Renal cortical epithelial cell (primary cell): Measurements from ENCODE around the gene OR6B3. TPM values are rescaled to one million over a fixed set of nuclear protein-coding genes. Genes with fewer than 3 reads are reported as not detected.
"Not testable (repeated sequence)": the region's sequence is repeated elsewhere in the genome, so short reads cannot be mapped to it uniquely, and the experiment has no call there.

Source experiments
- DNase-seq: peaks from one replicate; pipeline ENCODE4 v3.0.0-alpha.2; 2011; ENCODE audit warnings: low read depth
- total RNA-seq: library from RNA; depleted of rRNA; stranded (reverse); fragments of >200 nt; gene quantifications from 2 replicates; pipeline ENCODE4 v1.2.3, GENCODE V29; 2014

Gene OR6B3
- total RNA-seq = not detected in 2 replicates

DNA sequence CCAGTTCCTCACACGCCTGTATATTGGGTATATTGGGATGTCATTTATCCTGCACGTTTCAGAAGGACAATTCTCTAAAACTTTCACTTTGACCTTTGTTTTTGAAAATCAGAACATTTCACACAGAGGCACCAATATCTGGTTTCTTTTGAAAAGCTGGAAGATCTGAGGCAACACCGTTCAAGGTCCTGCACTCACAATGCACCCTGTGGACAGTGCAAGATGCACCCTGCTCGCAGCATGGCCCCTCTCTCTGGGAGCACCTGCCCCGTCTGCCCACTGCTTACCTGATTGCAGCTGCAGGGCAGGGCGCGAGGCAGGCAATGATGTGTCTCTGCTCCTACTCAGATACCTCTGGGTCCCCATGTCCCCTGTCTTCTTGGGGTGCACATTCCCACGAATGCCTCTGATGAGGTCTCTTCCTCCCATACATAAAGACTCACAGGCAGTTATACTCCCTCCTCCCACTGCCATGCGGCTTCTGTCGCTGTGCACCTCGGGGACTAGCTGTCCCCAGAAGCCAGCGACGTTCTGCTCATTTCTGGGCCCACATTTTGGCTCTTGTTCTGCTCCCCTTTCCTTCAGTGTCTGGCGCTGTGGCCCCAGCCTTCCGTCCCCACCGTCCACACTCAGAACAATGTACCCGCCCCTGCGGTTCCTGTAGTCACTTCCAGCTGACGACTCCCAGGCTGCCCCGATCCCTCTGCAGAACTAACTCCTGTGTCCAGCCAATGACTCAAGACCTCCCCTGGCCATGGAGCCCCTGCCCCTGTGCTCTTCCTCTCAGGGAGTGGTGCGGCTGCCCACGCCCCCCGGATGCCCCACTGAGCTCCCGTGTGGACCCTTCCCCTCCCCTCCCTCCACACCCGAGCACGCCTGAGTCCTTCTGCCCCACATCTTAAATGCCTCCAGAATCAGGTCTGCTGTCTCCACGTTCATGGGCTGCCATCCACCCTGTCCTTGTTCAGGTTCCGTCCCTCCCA lies at the start of gene OR6B3:
Gene OR6B3, minus strand, starts transcription at position 349 of the 983 bp plus-strand sequence.
- DNase-seq = no peak

DNA sequence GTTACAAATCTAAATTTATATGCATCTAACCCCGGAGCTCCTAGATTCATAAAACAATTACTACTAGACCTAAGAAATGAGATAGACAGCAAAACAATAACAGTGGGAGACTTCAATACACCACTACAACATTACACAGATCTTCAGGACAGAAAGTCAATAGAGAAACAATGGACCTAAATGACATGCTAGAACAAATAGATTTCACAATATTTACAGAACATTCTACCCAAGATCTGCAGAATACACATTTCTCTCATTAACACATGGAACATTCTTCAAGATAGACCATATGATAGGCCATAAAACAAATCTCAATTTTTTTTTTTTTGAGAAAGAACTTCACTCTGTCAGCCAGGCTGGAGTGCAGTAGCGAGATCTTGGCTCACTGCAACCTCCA lies 45.0 kb upstream of the OR6B3 start:
- no peak for DNase-seq

DNA sequence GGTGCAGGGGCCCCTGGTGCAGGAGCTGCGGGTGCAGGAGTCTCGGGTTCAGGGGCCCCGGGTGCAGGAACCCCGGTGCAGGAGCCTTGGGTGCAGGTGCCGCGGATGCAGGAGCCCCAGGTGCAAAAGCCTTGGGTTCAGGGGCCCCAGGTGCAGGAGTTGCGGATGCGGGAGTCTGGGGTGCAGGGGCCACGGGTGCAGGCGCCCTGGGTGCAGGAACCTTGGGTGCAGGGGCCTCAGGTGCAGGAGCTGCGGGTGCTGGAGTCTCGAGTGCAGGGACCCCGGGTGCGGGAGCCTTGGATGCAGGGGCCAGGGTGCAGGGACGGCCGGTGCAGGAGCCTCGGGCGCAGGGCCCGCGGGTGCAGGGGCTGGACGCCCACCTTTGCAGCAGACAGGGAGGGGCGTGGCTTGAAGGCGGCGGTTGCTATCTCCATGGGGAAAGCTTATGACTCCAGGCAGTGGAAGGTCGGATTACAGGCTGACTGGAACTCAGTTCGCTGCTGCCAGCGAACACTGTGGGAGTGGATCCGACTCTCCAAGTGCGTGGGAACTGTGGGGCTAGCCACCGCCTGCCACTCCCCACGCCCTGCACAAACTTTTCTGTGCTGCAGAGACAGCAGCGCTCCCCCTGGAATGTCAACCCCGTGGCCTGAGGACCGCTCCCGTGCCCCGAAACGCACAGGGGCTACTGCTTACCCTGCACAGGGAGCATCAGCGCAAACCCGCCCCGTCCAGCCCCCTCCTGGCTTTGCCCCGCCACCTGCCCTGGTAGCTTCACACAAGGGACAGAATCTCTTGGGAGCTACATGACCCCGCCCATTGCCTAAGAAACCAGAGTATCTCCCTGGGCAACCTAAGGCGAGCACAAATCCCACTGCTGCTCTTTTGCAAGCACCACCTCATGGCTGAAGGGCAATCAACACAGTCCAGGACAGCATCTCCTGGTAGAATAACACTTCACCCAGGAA lies 42.5 kb upstream of the OR6B3 start:
- no peak for DNase-seq

DNA sequence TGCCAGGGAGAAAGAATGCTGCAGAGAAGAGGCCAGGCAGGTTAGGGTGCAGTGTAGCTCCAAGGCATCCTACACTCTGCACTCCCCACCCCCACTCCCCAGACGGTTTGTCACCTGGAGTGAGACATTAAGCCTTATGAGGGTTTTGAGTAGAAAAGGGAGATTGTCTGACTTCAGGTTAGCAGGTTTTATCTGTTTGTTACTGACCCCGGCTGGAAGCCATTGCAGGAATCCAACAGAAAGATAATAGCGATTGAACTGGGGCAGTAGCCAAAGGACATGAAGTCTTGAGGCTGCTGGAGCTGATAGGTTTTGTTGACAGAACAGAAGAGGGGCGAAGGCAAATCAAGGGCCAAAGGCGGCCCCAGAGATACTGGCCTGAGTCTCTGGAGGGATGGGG lies 36.0 kb upstream of the OR6B3 start:
- no peak for DNase-seq

DNA sequence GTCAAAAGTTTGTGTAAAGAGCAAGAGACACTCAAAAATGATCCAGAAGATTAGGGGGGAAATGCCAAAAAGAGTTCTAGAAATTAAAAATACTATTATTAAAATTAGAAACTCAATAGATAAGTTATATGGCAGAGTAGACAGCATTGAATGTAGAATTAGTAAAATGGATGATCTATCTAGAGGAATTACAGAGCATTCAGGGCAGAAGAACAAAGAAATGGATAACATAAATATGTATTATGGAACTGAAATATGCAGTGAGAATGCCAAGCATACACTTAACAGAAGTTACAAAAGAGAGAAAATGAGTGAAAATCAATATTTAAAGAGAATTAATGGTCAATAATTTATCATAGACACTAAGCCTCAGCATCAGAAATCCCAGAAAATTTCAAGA lies 33.2 kb upstream of the OR6B3 start:
- no peak for DNase-seq

DNA sequence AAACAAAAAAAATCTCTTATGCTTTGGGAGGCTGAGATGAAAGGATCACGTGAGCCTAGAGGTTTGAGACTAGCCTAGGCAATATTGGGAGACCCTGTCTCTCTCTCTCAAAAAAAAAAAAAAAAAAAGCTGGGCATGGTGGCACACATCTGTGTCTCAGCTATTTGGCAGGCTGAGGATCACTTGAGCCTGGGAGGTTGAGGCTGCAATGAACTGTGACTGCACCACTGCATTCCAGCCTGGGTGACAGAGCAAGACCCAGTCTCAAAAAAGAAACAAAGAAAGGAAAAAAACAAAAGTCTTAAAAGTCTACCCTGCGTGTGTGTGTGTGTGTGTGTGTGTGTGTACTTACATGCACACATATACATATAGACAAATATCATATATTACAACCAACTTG lies 25.3 kb upstream of the OR6B3 start:
- no peak for DNase-seq

DNA sequence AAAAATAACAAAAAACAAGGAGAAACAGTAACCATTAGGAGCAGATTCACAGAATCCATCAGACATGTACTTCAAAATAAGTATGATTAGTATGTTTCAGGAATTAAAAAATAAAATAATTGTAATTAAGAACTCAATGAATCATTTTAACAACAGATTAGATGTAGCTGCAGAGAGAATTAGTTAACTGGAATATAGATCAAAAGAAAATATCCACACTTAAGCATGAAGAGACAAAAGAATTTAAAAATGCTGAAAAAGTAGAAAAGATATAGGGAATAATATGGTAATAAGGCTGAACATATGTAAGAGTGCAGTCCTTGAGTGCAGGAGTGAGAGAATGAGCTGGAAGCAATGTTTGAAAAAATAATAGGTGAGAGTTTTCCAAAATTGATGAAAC lies 24.1 kb upstream of the OR6B3 start:
- DNase-seq = no peak

DNA sequence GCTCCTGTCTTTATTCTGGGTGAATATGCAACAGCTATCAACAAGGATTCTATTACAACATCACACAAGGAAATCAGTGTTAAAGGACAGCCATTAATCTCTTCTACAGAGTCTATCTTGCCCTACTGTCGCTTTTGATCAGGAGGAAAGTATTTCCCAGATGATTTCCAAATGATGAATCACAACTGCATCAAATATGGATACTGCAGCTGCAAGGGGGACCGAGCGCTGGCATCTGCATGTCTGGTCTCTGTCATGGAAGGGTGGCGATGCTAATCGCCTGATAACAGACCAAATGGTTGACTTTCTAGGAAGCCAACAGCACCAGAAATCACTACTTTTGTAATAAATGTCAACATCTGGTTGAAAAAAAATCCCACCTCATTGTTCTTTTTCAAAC lies 21.2 kb upstream of the OR6B3 start:
- no peak for DNase-seq

DNA sequence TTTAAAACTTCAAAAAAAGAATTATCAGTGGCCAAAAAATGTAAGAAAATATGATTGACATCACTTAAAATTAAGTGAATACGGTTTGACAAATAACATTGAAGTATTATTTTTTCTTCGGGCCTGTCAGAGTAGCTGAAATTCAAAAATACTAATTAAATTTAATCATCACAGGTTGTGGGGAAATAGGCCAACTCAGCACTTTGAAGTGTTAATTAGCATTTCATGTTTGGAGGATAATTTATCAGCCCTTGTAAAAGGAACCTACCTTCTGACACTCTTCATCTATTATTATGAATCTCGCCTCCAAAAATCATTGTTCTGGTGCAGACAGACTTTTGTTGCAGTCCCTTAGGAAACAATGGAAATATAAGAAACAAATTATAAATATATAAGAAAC lies 17.6 kb upstream of the OR6B3 start:
- DNase-seq = no peak

DNA sequence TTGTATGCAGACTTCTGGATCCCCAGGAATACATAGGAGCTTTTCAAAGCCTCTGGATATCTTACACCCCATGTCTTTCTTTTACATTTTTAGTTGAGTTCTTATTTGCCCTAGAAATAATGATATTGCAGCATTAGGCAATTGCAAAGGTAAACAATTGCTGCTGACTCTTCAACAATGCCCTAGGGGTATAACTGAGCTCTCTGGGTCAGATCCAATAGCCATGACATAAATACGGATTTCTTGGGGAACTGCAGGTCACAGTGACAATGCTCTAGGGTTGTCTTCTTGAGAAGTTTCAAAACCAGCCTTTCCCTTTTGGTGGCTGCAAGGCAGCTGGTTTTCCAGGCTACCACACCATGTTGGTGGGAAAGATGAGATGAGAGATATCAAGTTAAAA lies 16.5 kb upstream of the OR6B3 start:
- DNase-seq = peak; percentile 6

DNA sequence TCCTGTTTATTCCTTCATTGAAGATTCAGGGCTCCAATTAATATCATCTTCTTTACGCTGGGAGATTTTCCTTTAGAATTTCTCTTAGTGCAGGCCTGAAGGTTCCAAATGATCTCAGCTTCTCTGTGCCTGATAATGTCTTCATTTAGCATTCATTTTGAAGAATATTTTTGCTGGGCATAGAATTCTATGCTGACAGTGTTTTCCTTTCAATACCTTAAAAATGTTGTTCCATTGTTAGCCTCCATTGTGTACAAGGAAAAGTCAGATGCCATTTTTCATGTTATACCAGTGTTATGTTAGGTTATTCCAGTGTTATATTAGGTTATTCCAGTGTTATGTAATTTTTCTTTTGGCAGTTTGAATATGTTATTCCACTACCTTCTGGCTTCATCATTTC lies 14.9 kb upstream of the OR6B3 start:
- no peak for DNase-seq

DNA sequence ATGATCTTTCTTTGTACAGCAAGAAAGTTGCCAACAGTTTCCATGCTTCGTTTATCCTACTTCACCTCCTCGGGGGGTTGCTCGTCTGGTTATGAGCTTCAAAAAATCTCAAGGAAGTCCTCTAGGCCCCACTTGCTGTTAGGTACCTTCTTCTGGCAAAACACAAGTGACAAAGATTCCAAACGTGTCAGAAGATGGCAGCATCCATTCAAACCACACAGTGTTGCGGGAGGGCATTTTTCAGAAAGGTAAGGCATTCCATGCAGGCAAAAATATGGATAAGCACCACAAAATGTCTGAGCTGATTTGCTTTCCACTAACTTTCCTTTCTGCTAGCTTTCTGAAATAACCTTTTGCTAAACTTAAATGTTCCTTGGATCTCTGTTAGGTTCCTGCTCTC lies 13.2 kb upstream of the OR6B3 start:
- no peak for DNase-seq

DNA sequence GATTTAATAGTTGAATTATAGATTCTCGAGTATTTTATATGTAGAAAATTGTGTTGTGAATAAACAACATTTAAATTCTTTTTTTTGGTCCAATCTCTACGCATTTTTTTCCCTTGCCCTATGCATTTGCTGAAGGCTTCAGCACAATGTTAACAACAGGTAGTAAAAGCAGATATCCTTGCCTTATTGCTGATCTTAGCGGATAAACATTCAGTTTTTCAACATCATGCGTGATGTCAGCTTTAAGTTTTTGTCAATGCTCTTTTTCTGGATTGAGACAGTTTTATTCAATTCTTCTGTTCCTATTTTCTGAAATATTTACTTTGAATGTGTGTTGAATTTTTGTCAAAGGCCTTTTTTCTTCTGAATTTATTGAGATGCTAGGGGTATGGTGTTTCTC lies 11.6 kb upstream of the OR6B3 start:
- no peak for DNase-seq

DNA sequence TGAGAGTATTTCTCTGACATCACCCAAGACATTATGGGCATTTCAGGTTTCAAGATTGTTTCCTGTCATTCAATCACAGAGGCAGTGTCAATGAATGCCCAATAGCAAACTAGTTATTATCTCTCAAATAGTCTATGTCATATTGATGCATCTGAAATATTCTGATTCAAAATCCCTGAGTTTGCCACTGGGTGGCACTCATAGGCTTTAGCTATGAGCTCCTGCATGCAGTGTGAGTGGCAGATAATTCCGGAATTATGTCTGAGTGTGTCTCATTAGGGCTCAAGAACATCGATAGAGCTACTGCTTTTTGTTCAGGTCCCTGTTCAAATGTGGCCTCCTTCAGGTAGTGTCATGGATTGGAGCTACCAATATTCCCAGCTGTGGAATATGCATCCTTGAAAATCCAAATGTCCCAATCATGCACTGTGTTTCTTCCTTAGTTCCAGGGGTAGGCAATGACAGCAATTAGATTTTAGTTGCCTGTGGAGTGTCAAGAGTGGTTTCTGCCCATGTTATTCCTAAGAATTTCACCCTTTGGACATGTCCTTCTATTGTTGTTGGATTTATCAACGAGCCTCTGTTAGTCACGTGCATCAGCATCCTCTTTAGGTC lies 7.8 kb upstream of the OR6B3 start:
- peak; percentile 52 for DNase-seq

DNA sequence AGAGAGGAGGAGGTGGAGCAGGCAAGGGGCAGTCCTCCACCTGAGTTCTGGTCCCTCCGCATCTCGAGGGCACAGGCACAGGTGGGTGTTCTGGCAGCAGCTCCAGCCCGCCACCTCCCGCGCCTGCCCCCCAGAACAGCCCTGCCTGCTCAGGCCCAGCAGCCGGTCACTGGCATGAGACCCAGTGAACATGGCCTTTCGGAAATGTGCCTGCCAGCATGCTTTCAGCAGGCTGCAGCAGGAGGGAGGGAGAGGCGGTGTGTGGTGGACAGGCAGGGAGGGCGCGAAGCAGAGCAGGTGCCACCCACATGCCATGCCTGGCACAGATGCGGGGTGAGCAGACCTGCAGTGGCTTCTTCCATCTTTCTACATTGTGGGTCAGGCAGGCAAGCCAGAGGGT lies 3.4 kb upstream of the OR6B3 start:
- no peak for DNase-seq

DNA sequence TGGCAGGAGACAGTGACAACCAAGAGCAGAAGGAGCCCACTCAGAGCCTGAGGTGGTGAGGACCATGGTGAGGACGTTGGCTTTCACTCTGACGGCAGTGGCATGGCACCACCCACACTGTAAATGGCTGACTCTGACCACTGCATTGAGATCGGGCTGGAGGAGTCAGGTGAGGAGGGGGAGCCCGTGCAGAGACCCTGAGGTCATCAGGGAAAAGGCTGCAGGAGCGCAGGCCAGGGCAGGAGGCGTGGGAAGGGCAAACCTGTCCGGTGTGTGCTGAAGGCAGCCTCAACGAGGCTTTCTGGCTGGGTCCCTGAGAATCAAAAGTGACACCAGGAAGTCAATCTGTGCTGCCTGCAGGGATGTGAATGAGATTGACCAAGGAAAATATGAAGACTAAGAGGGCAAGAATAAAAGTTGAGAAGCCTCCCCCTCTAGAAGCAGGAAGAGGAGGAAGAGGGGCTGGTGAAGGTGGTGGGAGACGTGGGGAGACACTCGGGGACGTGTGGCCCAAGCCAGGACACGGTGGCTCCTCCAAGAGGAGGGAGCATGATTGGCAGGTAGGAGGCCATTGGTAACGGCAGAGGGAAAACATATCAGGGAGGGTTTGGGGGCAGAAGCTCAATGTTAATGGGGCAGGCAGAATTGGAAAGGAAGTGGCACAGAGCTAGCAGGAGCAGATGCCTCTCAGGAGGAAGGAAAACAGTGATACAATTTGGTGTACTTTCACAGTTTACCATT lies 2.0 kb upstream of the OR6B3 start:
- no peak for DNase-seq

DNA sequence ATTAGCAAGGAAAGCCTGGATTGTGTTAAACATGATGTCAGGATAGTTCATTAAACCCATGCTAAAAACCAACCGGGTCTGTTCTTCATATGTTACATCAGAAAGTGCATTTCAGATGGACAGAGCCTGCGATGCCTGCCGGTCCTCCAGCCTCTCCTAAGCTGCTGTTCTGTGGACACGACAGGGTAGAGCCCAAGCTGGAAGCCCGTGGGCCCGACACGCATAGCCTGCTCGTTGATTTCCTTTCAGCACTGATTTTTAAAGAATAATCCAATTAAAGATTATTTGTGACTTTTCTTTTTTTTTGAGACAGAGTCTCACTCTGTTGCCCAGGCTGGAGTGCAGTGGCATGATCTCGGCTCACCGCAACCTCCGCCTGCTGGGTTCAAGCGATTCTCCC lies 797 bp downstream of the OR6B3 start:
- DNase-seq = no peak

DNA sequence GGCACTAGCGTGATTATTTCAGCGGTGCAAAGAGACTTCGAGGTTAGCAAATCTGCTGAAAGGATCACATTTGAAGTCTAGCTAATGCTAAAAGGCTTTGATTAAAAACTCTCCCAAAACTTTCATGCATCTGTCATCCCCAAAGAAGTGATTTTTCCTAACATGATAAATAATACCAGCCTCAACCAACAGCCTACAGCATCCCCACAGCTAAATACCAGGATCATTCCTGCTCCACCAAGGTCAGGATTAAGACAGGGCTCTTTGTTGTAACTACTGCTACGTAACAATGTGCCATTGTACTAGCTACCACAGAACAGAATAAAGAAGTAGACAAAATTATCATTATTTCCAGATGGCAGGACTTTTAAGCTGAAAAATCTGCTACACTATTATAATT lies 1.6 kb downstream of the OR6B3 start:
- DNase-seq = no peak

DNA sequence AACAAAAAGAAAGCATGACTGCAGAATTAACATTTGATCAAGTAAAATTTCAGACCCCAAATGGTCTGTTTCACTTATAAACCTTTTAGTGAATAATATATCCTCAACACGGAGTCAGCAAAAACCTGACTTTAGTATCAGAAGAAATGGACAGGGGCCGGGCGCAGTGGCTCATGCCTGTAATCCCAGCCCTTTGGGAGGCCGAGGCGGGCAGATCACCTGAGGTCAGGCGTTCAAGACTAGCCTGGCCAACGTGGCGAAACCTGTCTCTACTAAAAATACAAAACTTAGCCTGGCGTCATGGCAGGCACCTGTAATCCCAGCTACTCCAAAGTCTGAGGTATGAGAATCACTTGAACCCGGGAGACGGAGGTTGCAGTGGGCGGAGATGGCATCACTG lies 3.0 kb downstream of the OR6B3 start:
- no peak for DNase-seq

DNA sequence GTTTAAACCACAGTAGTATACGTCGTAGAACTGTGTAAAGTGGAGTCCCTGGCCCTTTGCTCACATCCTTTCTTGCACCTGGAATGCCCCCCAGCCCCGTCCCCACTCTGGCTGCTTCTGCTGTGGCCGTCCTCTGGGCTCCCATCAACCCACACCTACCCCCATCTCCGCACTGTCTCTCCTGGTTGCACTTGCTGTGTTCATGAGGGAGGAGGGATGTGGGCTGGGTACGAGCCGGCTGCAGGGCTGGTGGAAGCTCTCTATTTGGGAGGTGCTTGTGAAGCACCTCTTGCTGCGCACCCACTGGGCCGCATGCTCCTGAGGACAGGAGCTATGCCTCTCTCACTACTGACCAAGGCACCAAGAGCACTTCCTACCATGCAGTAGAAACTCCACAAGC lies 5.1 kb downstream of the OR6B3 start:
- no peak for DNase-seq

DNA sequence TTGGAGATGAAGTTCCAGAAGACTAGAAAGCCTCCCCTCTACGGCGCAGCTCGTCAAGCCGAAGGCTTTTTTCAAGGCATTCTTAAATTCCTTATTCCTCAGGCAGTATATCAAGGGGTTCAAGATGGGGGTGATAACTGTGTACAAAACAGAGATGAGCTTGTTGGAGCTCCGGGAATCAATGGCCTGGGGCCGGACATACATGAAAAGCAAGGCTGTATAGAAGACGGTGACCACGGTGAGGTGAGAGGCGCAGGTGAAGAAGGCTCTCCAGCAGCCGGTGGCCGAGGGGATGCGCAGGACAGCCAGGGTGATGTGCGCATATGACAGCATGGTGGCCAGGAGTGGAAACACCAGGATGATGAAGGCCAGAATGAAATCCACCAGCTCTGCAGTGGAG lies 8.2 kb downstream of the OR6B3 start:
- DNase-seq = no peak

DNA sequence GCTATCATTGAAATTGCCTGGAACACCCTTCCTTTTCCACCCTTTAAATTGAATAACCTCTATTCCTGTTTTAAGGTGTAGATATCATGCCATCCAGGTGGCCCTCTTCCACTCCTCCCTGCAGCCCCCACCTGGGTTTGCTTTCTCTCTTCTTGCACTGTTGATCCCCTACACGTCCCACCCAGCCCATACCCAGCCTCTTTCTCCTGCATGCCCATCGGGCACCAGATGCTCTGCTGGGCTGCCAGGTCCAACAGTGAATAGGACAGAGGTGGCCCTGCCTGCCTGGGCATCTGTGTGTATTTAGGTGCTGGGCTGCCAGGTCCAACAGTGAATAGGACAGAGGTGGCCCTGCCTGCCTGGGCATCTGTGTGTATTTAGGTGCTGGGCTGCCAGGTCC lies 9.2 kb downstream of the OR6B3 start:
- DNase-seq = not testable (repeated sequence)
